Peyer's patch (tissue), 4 donors: ENCODE data around the gene CDC42EP3. TPM values are rescaled to one million over a fixed set of nuclear protein-coding genes. Genes with fewer than 3 reads are reported as not detected.

Experiments used
- DNase-seq, 3 donors: peaks; one replicate each; pipeline ENCODE4 v3.0.0-alpha.2; 2017 to 2019
- H3K27ac ChIP-seq, 4 donors: fragments of 200-600 bp; sonication (generic); one replicate each; pipeline ENCODE4 v1.5.1; 2016 to 2019
- H3K27me3 ChIP-seq, 2 donors: fragments of 200-600 bp; sonication (generic); one replicate each; pipeline ENCODE4 v1.5.1; 2019
- H3K36me3 ChIP-seq, 3 donors: fragments of 200-600 bp; sonication (generic); one replicate each; pipeline ENCODE4 v1.5.1; 2016 to 2019
- H3K4me1 ChIP-seq, 4 donors: fragments of 200-600 bp; sonication (generic); one replicate each; pipeline ENCODE4 v1.5.1; 2016 to 2019
- H3K4me3 ChIP-seq, 4 donors: fragments of 200-600 bp; sonication (generic); 1 replicate in 3 of 4; 2 replicates in 1 of 4; pipeline ENCODE4 v1.5.1; 2016 to 2019; ENCODE audit warnings: mild to moderate bottlenecking in 1 of 4
- H3K9me3 ChIP-seq, 4 donors: fragments of 200-600 bp; sonication (generic); one replicate each; pipeline ENCODE4 v1.5.1; 2016 to 2019; ENCODE audit warnings: mild to moderate bottlenecking in 1 of 4
- POLR2A ChIP-seq, 2 donors: fragments of 450-650 bp; IDR thresholded peaks; one replicate each; pipeline ENCODE4 v1.5.1; 2017; ENCODE audit warnings: antibody characterized with exemption in 2 of 2, mild to moderate bottlenecking in 2 of 2, moderate library complexity in 2 of 2
- total RNA-seq, 4 donors: library from RNA; depleted of rRNA; stranded (reverse); fragments of >200 nt; gene quantifications; one replicate each; pipeline ENCODE4 v1.1.0, GENCODE V29; 2016
- TF ChIP-seq, protein P1 (sequence below), 6 experiments: fragments of 450-650 bp in 4 of 6; fragments of 200-600 bp in 2 of 6; sonication (generic) in 1 of 6; IDR thresholded peaks; one replicate each; pipeline ENCODE4 v1.5.1; 2017 to 2019; ENCODE audit warnings: antibody characterized with exemption in 6 of 6, mild to moderate bottlenecking in 3 of 6, moderate library complexity in 1 of 6

The CDC42EP3 gene
- total RNA-seq, 4 donors from 2014 or later: 7.0 to 9.5 (median 7.6) TPM

DNA sequence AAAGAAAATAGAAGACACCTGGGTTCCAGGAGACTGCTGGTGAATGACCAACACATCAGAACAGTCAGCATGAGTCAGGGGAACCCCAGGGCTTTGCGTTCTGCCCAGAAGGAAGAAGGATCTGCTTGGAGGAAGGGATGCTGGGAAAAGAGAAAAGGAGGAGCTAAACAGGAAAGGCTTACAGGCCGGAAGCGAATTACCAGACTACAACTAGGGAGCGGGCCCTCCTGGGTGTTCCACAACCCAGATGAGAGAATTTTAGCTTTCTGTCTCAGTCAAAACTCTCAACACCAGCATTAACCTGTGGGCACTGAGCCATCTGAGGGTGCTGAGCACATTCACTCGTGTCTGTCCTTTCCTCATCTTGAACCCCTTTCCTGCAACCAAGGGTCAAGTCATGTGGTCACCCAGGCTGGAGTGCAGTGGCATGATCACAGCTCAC is 19.2 kb downstream of the CDC42EP3 start:
- Histone ChIP-seq H3K4me3 (no peak overlapping the region), H3K27ac (peak overlapping the region in 3 of 4 donors; percentile 38 to 74 (median 64)), H3K27me3 (no peaks in the 10 kb centered on the region), H3K4me1 (peaks cover 0 to 38% (median 21%) of the 10 kb centered on the region in 4 donors), H3K36me3 (no peaks in the 10 kb centered on the region), H3K9me3 (no peaks in the 10 kb centered on the region)
- no peak for DNase-seq
- TF ChIP-seq, protein P1, sequence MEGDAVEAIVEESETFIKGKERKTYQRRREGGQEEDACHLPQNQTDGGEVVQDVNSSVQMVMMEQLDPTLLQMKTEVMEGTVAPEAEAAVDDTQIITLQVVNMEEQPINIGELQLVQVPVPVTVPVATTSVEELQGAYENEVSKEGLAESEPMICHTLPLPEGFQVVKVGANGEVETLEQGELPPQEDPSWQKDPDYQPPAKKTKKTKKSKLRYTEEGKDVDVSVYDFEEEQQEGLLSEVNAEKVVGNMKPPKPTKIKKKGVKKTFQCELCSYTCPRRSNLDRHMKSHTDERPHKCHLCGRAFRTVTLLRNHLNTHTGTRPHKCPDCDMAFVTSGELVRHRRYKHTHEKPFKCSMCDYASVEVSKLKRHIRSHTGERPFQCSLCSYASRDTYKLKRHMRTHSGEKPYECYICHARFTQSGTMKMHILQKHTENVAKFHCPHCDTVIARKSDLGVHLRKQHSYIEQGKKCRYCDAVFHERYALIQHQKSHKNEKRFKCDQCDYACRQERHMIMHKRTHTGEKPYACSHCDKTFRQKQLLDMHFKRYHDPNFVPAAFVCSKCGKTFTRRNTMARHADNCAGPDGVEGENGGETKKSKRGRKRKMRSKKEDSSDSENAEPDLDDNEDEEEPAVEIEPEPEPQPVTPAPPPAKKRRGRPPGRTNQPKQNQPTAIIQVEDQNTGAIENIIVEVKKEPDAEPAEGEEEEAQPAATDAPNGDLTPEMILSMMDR (IDR thresholded peaks at IDR 0.05): no peak
- TF ChIP-seq POLR2A (IDR thresholded peaks at IDR 0.05): no peak

- Histone ChIP-seq H3K4me1 (peaks cover 0 to 27% (median 14%) of the 10 kb centered on the region in 4 donors), H3K27ac (peak overlapping the region in 1 of 4 donors; percentile 2), H3K36me3 (no peaks in the 10 kb centered on the region), H3K4me3 (no peak overlapping the region), H3K9me3 (no peaks in the 10 kb centered on the region), H3K27me3 (no peaks in the 10 kb centered on the region)
- TF ChIP-seq, protein P1 (IDR thresholded peaks at IDR 0.05): no peak
- TF ChIP-seq POLR2A (IDR thresholded peaks at IDR 0.05): no peak
- DNase-seq: no peak
These were observed 20.8 kb downstream of the CDC42EP3 start for GRCh38 chr2:37650548-37651093.

DNA sequence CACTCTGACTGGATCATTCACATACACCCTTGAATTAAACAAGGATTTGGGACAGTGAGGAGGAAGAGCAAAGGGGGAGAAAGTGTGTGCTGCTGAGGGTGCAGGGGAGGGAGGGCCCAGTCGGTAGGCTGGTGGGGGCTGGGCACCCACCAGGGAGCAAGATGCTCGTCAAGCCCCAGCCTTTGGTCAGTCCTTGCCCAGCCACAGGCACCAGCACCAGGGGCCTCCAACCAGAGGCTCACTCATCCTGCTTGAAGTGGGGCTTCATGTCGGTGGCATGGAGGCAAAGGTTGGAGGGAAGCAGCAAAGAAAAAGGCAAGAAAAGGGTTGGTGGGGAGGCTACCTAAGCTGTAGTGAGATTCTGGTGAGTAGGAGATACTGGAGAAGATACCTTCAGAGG is 21.9 kb downstream of the CDC42EP3 start:
- DNase-seq: no peak
- TF ChIP-seq, protein P1 (IDR thresholded peaks at IDR 0.05): no peak
- TF ChIP-seq POLR2A (IDR thresholded peaks at IDR 0.05): no peak
- H3K27ac ChIP-seq: peak overlapping the region in 2 of 4 donors; percentile 30 to 76
- H3K36me3 ChIP-seq: no peaks in the 10 kb centered on the region
- H3K4me1 ChIP-seq: peaks cover 0 to 20% (median 10%) of the 10 kb centered on the region in 4 donors
- H3K4me3 ChIP-seq: no peak overlapping the region
- H3K27me3 ChIP-seq: no peaks in the 10 kb centered on the region
- H3K9me3 ChIP-seq: no peaks in the 10 kb centered on the region

GRCh38 chr2:37648331-37649011 is 23.0 kb downstream of the CDC42EP3 start:
- no peaks in the 10 kb centered on the region for H3K27me3 ChIP-seq
- DNase-seq: peak in 2 of 3 donors; percentile 60 to 77
- H3K4me1 ChIP-seq: peaks cover 0 to 20% (median 10%) of the 10 kb centered on the region in 4 donors
- H3K27ac ChIP-seq: peak overlapping the region; percentile 29 to 76 (median 60)
- TF ChIP-seq, protein P1 (IDR thresholded peaks at IDR 0.05): peak in 5 of 6 experiments; percentile 16 to 35 (median 22)
- TF ChIP-seq POLR2A (IDR thresholded peaks at IDR 0.05): no peak
- H3K36me3 ChIP-seq: no peaks in the 10 kb centered on the region
- no peak overlapping the region for H3K4me3 ChIP-seq
- H3K9me3 ChIP-seq: no peaks in the 10 kb centered on the region

- no peak overlapping the region for H3K4me3 ChIP-seq
- peak overlapping the region; percentile 29 to 76 (median 60) for H3K27ac ChIP-seq
- DNase-seq: no peak
- H3K9me3 ChIP-seq: no peaks in the 10 kb centered on the region
- H3K27me3 ChIP-seq: no peaks in the 10 kb centered on the region
- TF ChIP-seq, protein P1 (IDR thresholded peaks at IDR 0.05): no peak
- no peak for TF ChIP-seq POLR2A (IDR thresholded peaks at IDR 0.05)
- no peaks in the 10 kb centered on the region for H3K36me3 ChIP-seq
- peaks cover 0 to 18% (median 8%) of the 10 kb centered on the region in 4 donors for H3K4me1 ChIP-seq
These were observed 23.5 kb downstream of the CDC42EP3 start for GRCh38 chr2:37647971-37648330.
